Measurements from ENCODE around the gene CDON.

DNA sequence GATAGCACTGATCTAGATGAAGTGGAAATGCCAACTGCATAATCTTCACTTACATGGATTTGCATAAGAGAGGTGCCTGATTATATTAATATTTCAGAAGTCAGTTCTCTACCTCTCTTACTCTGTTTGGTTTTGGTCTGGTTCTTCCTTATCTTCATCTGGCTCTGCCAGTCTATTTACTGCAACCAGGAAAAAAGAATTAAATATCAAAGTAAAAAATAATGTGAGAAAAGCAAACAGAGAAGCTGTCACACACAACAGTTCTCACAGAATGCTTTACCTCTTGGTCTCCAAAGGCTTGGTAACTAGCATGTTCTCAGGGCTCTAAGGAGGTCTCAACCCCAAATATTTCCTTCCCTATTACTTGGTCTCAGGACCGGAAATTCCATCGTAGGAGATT is 110.1 kb downstream of the CDON start:
- TF ChIP-seq, protein P1, sequence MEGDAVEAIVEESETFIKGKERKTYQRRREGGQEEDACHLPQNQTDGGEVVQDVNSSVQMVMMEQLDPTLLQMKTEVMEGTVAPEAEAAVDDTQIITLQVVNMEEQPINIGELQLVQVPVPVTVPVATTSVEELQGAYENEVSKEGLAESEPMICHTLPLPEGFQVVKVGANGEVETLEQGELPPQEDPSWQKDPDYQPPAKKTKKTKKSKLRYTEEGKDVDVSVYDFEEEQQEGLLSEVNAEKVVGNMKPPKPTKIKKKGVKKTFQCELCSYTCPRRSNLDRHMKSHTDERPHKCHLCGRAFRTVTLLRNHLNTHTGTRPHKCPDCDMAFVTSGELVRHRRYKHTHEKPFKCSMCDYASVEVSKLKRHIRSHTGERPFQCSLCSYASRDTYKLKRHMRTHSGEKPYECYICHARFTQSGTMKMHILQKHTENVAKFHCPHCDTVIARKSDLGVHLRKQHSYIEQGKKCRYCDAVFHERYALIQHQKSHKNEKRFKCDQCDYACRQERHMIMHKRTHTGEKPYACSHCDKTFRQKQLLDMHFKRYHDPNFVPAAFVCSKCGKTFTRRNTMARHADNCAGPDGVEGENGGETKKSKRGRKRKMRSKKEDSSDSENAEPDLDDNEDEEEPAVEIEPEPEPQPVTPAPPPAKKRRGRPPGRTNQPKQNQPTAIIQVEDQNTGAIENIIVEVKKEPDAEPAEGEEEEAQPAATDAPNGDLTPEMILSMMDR (IDR thresholded peaks at IDR 0.05; ENCODE audit: low read depth, low read length, poor library complexity, severe bottlenecking): no peak
- TF ChIP-seq EZH2phosphoT487 (IDR thresholded peaks at IDR 0.05; ENCODE audit: borderline replicate concordance, low read length): no peak

Measured in DOHH2 (cell line).